ENCODE measurements around the gene TMEM263. TPM values are rescaled to one million over a fixed set of nuclear protein-coding genes. Genes with fewer than 3 reads are reported as not detected.

Gene TMEM263
- total and polyA plus RNA-seq, 11 donors: 11.6 to 59.2 (median 36.3) TPM

- Histone ChIP-seq H3K4me3 (no peak overlapping the region), H3K9me3 (no peaks in the 10 kb centered on the region), H3K4me1 (peaks cover 0 to 80% (median 49%) of the 10 kb centered on the region in 12 donors), H3K36me3 (peaks cover 0 to 22% (median 6%) of the 10 kb centered on the region in 9 donors), H3K27me3 (no peaks in the 10 kb centered on the region), H3K27ac (peak overlapping the region; percentile 9 to 87 (median 68))
- WGBS, 4 donors: 54 to 82% (median 66%) methylated on average over 1 of the region's 1 CpG
- TF ChIP-seq POLR2A (IDR thresholded peaks at IDR 0.05): no peak
- no peak for TF ChIP-seq CTCF (IDR thresholded peaks at IDR 0.05)
- no peak for DNase-seq
- intact Hi-C loops (cut with DNase I): no loop called here
- ATAC-seq: peak in 1 of 4 donors; percentile 31
Observed at GRCh38 chr12:106976668-106977067, 21.0 kb downstream of the TMEM263 start.

- DNase-seq (peak; percentile 66 to 79 (median 71)), ATAC-seq (peak in 3 of 4 donors; percentile 9 to 29 (median 27))
- Histone ChIP-seq H3K27me3 (no peaks in the 10 kb centered on the region), H3K36me3 (peaks cover 0 to 21% (median 0%) of the 10 kb centered on the region in 9 donors), H3K4me1 (peaks cover 0 to 74% (median 43%) of the 10 kb centered on the region in 12 donors), H3K4me3 (no peak overlapping the region), H3K27ac (peak overlapping the region in 11 of 12 donors; percentile 12 to 87 (median 68)), H3K9me3 (no peaks in the 10 kb centered on the region)
- WGBS, 4 donors: 22 to 30% (median 23%) methylated on average over 9 of the region's 9 CpGs
- no peak for TF ChIP-seq CTCF (IDR thresholded peaks at IDR 0.05)
- no peak for TF ChIP-seq POLR2A (IDR thresholded peaks at IDR 0.05)
- intact Hi-C loops (cut with DNase I): no loop called here
Observed at GRCh38 chr12:106978035-106978800, 22.5 kb downstream of the TMEM263 start.

- TF ChIP-seq CTCF (IDR thresholded peaks at IDR 0.05) (no peak), POLR2A (IDR thresholded peaks at IDR 0.05) (no peak)
- intact Hi-C loops (cut with DNase I): loop anchor here in 3 of 10 donors (10.0 kb wide), 1 partner anchor 114 kb away; the partner anchor contains the start of gene CRY1 (in 3 of the 3)
- no peak for DNase-seq
Observed at GRCh38 chr12:106980944-106981343, 25.2 kb downstream of the TMEM263 start.

GRCh38 chr12:106981788-106982187 lies 26.1 kb downstream of the TMEM263 start:
- Histone ChIP-seq H3K9me3 (no peaks in the 10 kb centered on the region), H3K27me3 (no peaks in the 10 kb centered on the region), H3K4me3 (no peak overlapping the region), H3K27ac (no peak overlapping the region), H3K4me1 (peaks cover 6 to 67% (median 37%) of the 10 kb centered on the region in 12 donors), H3K36me3 (peaks cover 0 to 27% (median 13%) of the 10 kb centered on the region in 9 donors)
- no peak for ATAC-seq
- no peak for DNase-seq
- no peak for TF ChIP-seq POLR2A (IDR thresholded peaks at IDR 0.05)
- TF ChIP-seq CTCF (IDR thresholded peaks at IDR 0.05): no peak
- whole genome bisulfite sequencing, 4 donors: 81 to 92% (median 87%) methylated on average over 3 of the region's 3 CpGs
- intact Hi-C loops (cut with DNase I): loop anchor here in 3 of 10 donors (10.0 kb wide), 1 partner anchor 113 kb away; the partner anchor contains the start of gene CRY1 (in 3 of the 3)

More at GRCh38 chr12:106980944-106981343, 25.2 kb downstream of the TMEM263 start:
- peaks cover 5 to 70% (median 38%) of the 10 kb centered on the region in 12 donors for H3K4me1 ChIP-seq
- peak in 2 of 4 donors; percentile 5 to 28 for ATAC-seq
- peak overlapping the region in 2 of 12 donors; percentile 10 to 19 for H3K27ac ChIP-seq
- WGBS, 4 donors: 64 to 78% (median 75%) methylated on average over 7 of the region's 7 CpGs
- H3K9me3 ChIP-seq: no peaks in the 10 kb centered on the region
- peaks cover 0 to 27% (median 13%) of the 10 kb centered on the region in 9 donors for H3K36me3 ChIP-seq
- H3K27me3 ChIP-seq: no peaks in the 10 kb centered on the region
- H3K4me3 ChIP-seq: no peak overlapping the region
